BJ (cell line): ENCODE results near the gene NR2F1. TPM values are rescaled to one million over a fixed set of nuclear protein-coding genes. Genes with fewer than 3 reads are reported as not detected.

Experiments
- CTCF ChIA-PET: fragments of 350-600 bp; formaldehyde crosslinking; extraction: SDS; loops from one replicate; lab custom pipeline; 2021; ENCODE audit warnings: antibody characterized with exemption, inconsistent platforms; lab: Yijun Ruan, JAX
- POLR2A ChIA-PET: fragments of 300-600 bp; sonication (Branson Sonifier 250); formaldehyde crosslinking; extraction: SDS; loops from one replicate; lab custom pipeline; 2021; ENCODE audit warnings: antibody characterized with exemption; lab: Charles Lee
- DNase-seq: peaks from one replicate; pipeline ENCODE4 v3.0.0-alpha.2; 2011; ENCODE audit warnings: low read depth
- H3K27me3 ChIP-seq: 2 replicates; pipeline ENCODE4 v1.6.0; 2011; ENCODE audit warnings: low read length; ENCODE audit not compliant: control insufficient read depth, insufficient read depth
- H3K36me3 ChIP-seq: 2 replicates; pipeline ENCODE4 v1.5.1; 2011; ENCODE audit warnings: low read length; ENCODE audit not compliant: control insufficient read depth, insufficient read depth
- H3K4me3 ChIP-seq: 2 replicates; pipeline ENCODE4 v1.5.1; 2011; ENCODE audit warnings: low read depth, mild to moderate bottlenecking, control low read depth, low read length
- CTCF ChIP-seq: IDR thresholded peaks from 2 replicates; pipeline ENCODE4 v1.5.1; 2011; ENCODE audit warnings: low read depth, mild to moderate bottlenecking, control low read depth, inconsistent platforms, low read length, moderate library complexity; ENCODE audit not compliant: insufficient read depth
- polyA plus RNA-seq: library from polyadenylated mRNA; depleted of rRNA; stranded (reverse); fragments of >200 nt; gene quantifications from 2 replicates; pipeline ENCODE4 v1.2.3, GENCODE V29; 2011; rRNA removed

The NR2F1 gene
- polyA plus RNA-seq, 1 experiment, result 39.4 TPM

GRCh38 chr5:93635991-93636390, 53.0 kb downstream of the NR2F1 start:
- no peaks in the 10 kb centered on the region for H3K27me3 ChIP-seq
- H3K36me3 ChIP-seq, result no peaks in the 10 kb centered on the region
- H3K4me3 ChIP-seq, result no peak overlapping the region
- POLR2A ChIA-PET, result no interaction called here
- CTCF ChIA-PET, result interaction anchor here (0.8 kb wide), 1 partner anchor 41 kb away, joined by 3 read pairs; no protein-coding TSS in a partner anchor
- DNase-seq, result no peak
- no peak for TF ChIP-seq CTCF

GRCh38 chr5:93636837-93637236, 53.8 kb downstream of the NR2F1 start:
- no peak overlapping the region for H3K4me3 ChIP-seq
- no peak for DNase-seq
- POLR2A ChIA-PET, result no interaction called here
- no peaks in the 10 kb centered on the region for H3K27me3 ChIP-seq
- CTCF ChIA-PET, result interaction anchor here (0.9 to 1.1 kb wide), 2 partner anchors 15 to 30 kb away, joined by 3 read pairs; no protein-coding TSS in a partner anchor
- TF ChIP-seq CTCF, result no peak
- no peaks in the 10 kb centered on the region for H3K36me3 ChIP-seq

- TF ChIP-seq CTCF, result no peak
- ChIA-PET CTCF (interaction anchor here (0.6 to 1.1 kb wide), 3 partner anchors 16 to 30 kb away, joined by 3 read pairs; no protein-coding TSS in a partner anchor), POLR2A (no interaction called here)
- H3K27me3 ChIP-seq, result no peaks in the 10 kb centered on the region
- DNase-seq, result no peak
- H3K36me3 ChIP-seq, result no peaks in the 10 kb centered on the region
- H3K4me3 ChIP-seq, result no peak overlapping the region
Measured at GRCh38 chr5:93637697-93638096, 54.7 kb downstream of the NR2F1 start.

- ChIA-PET POLR2A (no interaction called here), CTCF (interaction anchor here (0.7 kb wide), 1 partner anchor 1398 kb away, joined by 3 read pairs; no protein-coding TSS in a partner anchor)
- H3K36me3 ChIP-seq, result no peaks in the 10 kb centered on the region
- no peak for DNase-seq
- H3K27me3 ChIP-seq, result no peaks in the 10 kb centered on the region
- H3K4me3 ChIP-seq, result no peak overlapping the region
- no peak for TF ChIP-seq CTCF
Measured at GRCh38 chr5:93642526-93642925, 59.5 kb downstream of the NR2F1 start.

Other genes with a start within 250 kb of the NR2F1 start
- gene NR2F1-AS1, start 2.0 kb upstream of the NR2F1 start, polyA plus RNA-seq, result 13.7 and 27.3 TPM in 2 replicates
- gene POU5F2, start 158.4 kb downstream of the NR2F1 start, polyA plus RNA-seq, result 0.04 and 0.06 TPM in 2 replicates